Measurements from ENCODE around the gene CMTR1. TPM values are rescaled to one million over a fixed set of nuclear protein-coding genes. Genes with fewer than 3 reads are reported as not detected.

CMTR1 gene
- total and polyA plus RNA-seq, 2 of the 13 experiments (the other 11 are each of a cell fraction or from before 2014, with no cell fraction given) = 19.7 to 55.2 TPM

DNA sequence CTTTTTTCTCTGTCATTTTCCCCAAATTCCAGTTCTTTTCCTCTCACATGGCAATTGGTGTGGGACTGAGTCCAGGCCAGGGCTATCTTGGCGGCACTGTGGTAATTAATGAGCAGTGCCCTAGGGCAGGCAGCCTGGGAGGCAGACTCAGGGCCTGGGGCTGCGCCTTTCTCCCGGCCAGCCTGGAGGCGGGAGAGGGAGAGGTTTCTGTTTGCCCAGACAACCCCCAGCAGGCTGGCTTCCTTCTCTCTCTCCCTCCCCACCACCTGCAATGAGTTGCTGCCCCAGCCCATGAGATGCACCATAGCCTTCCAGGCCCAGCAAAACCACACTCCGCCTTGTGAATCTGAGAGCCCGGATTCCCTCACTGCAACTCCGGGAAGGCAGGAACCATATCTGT is 81.8 kb downstream of the CMTR1 start:
- H3K79me2 ChIP-seq (ENCODE audit: insufficient read depth, low read length) = no peaks in the 10 kb centered on the region
- H3K4me1 ChIP-seq (ENCODE audit: insufficient read depth, low read length) = peaks cover 30% of the 10 kb centered on the region
- peaks cover 4 to 56% of the 10 kb centered on the region in 2 experiments for H3K27me3 ChIP-seq (ENCODE audit: control insufficient read depth in 1 of 2, insufficient read depth in 2 of 2, low read length in 2 of 2)
- POLR2A ChIA-PET = no interaction called here
- no peak overlapping the region for H3K4me2 ChIP-seq (ENCODE audit: low read depth, low read length)
- H4K20me1 ChIP-seq (ENCODE audit: insufficient read depth, low read length) = no peaks in the 10 kb centered on the region
- FAIRE-seq (no peak), ATAC-seq (no peak), DNase-seq (ENCODE audit: low spot score) (no peak)
- intact Hi-C loops (cut with micrococcal nuclease; ENCODE audit: unreplicated experiment) (no loop called here), in situ Hi-C loops (cut with HindIII; ENCODE audit: extremely low pct_ligation_motif_present, low pct_unique_long_range_greater_than_20kb) (no loop called here)
- H3K27ac ChIP-seq (ENCODE audit: extremely low read length, insufficient read depth, low read length) = no peak overlapping the region
- H3K9ac ChIP-seq (ENCODE audit: insufficient read depth, low read depth, low read length) = no peak overlapping the region
- WGBS (ENCODE audit: low lambda C conversion rate) = 49% methylated on average over 7 of the region's 7 CpGs
- H2AFZ ChIP-seq (ENCODE audit: low read length) = no peak overlapping the region
- BruUV-seq (replicated peaks) = no TSS peak
- CTCF ChIA-PET (ENCODE audit: low intra/inter-chr PET ratio, low total read pairs) = no interaction called here
- H3K4me3 ChIP-seq (replicated peaks in 1 of 3; ENCODE audit: insufficient read depth in 1 of 3, low read depth in 2 of 3, low read length in 3 of 3) = no peak overlapping the region
- no peak for TF ChIP-seq GLI4 (CRISPR knock-in tag; IDR thresholded peaks at IDR 0.05; ENCODE audit: borderline replicate concordance)
- no peak for TF ChIP-seq EEA1 (CRISPR knock-in tag; IDR thresholded peaks at IDR 0.05; ENCODE audit: borderline replicate concordance)
- TF ChIP-seq ZNF619 (CRISPR knock-in tag; IDR thresholded peaks at IDR 0.05) = no peak
- no peak for TF ChIP-seq MXI1 (IDR thresholded peaks at IDR 0.05; ENCODE audit: borderline replicate concordance, low read depth, low read length)
- TF ChIP-seq, protein P1, sequence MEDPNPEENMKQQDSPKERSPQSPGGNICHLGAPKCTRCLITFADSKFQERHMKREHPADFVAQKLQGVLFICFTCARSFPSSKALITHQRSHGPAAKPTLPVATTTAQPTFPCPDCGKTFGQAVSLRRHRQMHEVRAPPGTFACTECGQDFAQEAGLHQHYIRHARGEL (CRISPR knock-in tag; IDR thresholded peaks at IDR 0.05) = no peak
- no peak for TF ChIP-seq ZNF546 (CRISPR knock-in tag; conservative IDR thresholded peaks at IDR 0.05)
- TF ChIP-seq SALL2 (CRISPR knock-in tag; IDR thresholded peaks at IDR 0.05) = no peak
- TF ChIP-seq HDAC6 (IDR thresholded peaks at IDR 0.05; ENCODE audit: low read depth, low read length) = no peak
- no peak for TF ChIP-seq SCMH1 (CRISPR knock-in tag; IDR thresholded peaks at IDR 0.05; ENCODE audit: borderline replicate concordance)
- TF ChIP-seq CREB1 (IDR thresholded peaks at IDR 0.05) = no peak
- TF ChIP-seq CREB1 (CRISPR knock-in tag; IDR thresholded peaks at IDR 0.05) = no peak
- TF ChIP-seq PLRG1 (conservative IDR thresholded peaks at IDR 0.05) = no peak
- TF ChIP-seq SOX6 (IDR thresholded peaks at IDR 0.05) = no peak
- TF ChIP-seq SOX6 (CRISPR knock-in tag; IDR thresholded peaks at IDR 0.05) = no peak
- no peaks in the 10 kb centered on the region for H3K9me3 ChIP-seq (ENCODE audit: low read length)
- no peaks in the 10 kb centered on the region for H3K36me3 ChIP-seq (replicated peaks in 1 of 2; ENCODE audit: control insufficient read depth in 1 of 2, insufficient read depth in 2 of 2, low read length in 2 of 2)

Data from HepG2 (cell line).